Erythroblast (primary cell): ENCODE data around the gene TTC28.

Experiments
- GATA1 ChIP-seq: IDR thresholded peaks from 2 replicates; pipeline ENCODE4 v1.6.1; 2011; ENCODE audit warnings: low read depth, mild to moderate bottlenecking, control low read depth, low read length, moderate library complexity
- POLR2A ChIP-seq: IDR thresholded peaks from 2 replicates; pipeline ENCODE4 v1.6.1; 2011; ENCODE audit warnings: mild to moderate bottlenecking, low read length

DNA sequence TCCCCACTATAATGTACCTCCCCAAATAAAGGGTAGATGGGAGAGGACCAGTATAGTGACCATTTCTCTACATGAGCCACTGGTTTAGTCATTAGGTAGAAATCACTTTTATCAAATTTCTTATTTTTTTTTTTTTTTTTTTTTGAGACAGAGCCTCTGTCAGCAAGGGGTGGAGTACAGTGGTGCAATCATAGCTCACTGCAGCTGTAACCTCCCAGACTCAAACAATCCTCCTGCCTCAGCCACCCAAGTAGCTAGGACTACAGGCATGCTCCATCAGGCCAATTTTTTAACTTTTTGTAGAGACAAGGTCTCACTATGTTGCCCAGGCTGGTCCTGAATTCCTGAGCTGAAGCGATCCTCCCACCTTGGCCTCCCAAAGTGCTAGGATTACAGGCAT, 322.4 kb downstream of the TTC28 start:
- TF ChIP-seq POLR2A (no peak), GATA1 (no peak)
